Measurements from ENCODE around the gene WDR77. TPM values are rescaled to one million over a fixed set of nuclear protein-coding genes. Genes with fewer than 3 reads are reported as not detected.

Gene WDR77
- total RNA-seq, 1 experiment from 2014 or later = 42.5 TPM

DNA sequence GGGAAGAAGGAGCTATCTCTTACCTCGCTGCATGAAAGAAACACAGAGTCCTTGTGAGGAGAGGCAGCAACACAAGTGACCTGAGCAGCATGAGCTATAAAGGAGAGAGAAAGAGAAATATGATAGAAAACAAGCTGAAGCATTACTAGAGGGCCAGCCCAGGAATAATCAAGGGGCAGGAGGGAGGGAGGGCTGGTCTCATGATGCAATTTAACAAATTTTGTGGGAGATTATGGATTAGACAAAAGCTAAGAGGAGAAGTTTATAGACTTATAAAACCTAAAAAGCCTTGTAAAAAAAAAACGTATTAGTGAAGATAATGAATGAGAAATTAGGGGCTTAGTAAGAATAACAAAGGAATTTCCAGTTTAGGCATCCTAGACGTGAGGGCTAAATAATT is 5.0 kb downstream of the WDR77 start:
- H3K9me3 ChIP-seq (ENCODE audit: control insufficient read depth in 1 of 2, insufficient read depth in 1 of 2, low read depth in 1 of 2, low read length in 2 of 2) = no peaks in the 10 kb centered on the region
- H3K4me3 ChIP-seq (replicated peaks in 1 of 2; ENCODE audit: low read depth in 1 of 2, low read length in 2 of 2) = no peak overlapping the region
- TF ChIP-seq ELF1 (IDR thresholded peaks at IDR 0.05; ENCODE audit: borderline replicate concordance, low read depth) (no peak), ZFX (IDR thresholded peaks at IDR 0.05) (no peak), CEBPB (IDR thresholded peaks at IDR 0.05; ENCODE audit: low read depth) (no peak), POLR2A (IDR thresholded peaks at IDR 0.05; ENCODE audit: borderline replicate concordance, extremely low read depth, insufficient read depth, insufficient read length) (no peak)
- H3K27me3 ChIP-seq (ENCODE audit: insufficient read depth, low read length) = no peaks in the 10 kb centered on the region
- H3K9ac ChIP-seq (ENCODE audit: low read length) = no peak overlapping the region
- intact Hi-C loops (cut with micrococcal nuclease) = no loop called here
- ATAC-seq = no peak
- H2AFZ ChIP-seq (ENCODE audit: low read depth, low read length, poor library complexity, severe bottlenecking) = no peak overlapping the region
- CTCF ChIA-PET = no interaction called here
- no peaks in the 10 kb centered on the region for H4K20me1 ChIP-seq (ENCODE audit: insufficient read depth)
- peaks cover 64% of the 10 kb centered on the region for H3K79me2 ChIP-seq (ENCODE audit: insufficient read depth, low read length)
- H3K9me2 ChIP-seq (ENCODE audit: insufficient read depth) = no peaks in the 10 kb centered on the region
- POLR2A ChIA-PET = no interaction called here
- RAD21 ChIA-PET (ENCODE audit: low non-redundant PET in 1 of 2, low total read pairs in 2 of 2, uncharacterized antibody in 2 of 2, unreplicated experiment in 2 of 2) = no interaction called here
- no peak for DNase-seq (ENCODE audit: low read depth, low spot score)
- peaks cover 9 to 16% of the 10 kb centered on the region in 2 experiments for H3K4me1 ChIP-seq (ENCODE audit: control insufficient read depth in 1 of 2, insufficient read depth in 2 of 2, low read length in 2 of 2)
- H3K36me3 ChIP-seq (ENCODE audit: control insufficient read depth in 1 of 2, insufficient read depth in 2 of 2, low read length in 2 of 2) = peaks cover 52 to 77% of the 10 kb centered on the region in 2 experiments; a peak in 3 of 4 replicates
- BruUV-seq (replicated peaks) = no TSS peak
- H3K27ac ChIP-seq (ENCODE audit: low read depth, low read length) = no peak overlapping the region
- no peak overlapping the region for H3K4me2 ChIP-seq (ENCODE audit: low read length)

DNA sequence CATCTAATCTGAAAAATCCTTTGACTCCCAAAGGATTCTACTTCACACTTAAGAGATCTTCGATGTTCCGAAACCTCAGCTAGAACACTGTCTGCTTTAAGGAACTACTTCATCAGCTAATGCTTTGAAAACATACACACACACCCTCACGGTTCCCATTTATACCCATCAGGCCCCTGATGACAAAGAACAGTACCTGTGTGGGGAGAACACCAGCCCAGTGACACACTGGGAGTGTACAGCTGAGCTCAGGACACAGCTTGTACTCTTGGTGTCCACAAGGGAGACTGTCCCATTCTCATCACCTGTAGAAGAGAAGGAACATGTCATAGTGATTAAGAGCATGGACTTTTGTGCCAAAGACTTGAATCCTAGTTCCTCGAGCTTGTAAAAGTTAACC is 6.6 kb downstream of the WDR77 start:
- DNase-seq (ENCODE audit: low read depth, low spot score) = no peak

More for the DNA sequence above, 6.6 kb downstream of the WDR77 start:
- Histone ChIP-seq H3K9me2 (ENCODE audit: insufficient read depth) (no peaks in the 10 kb centered on the region), H3K9me3 (ENCODE audit: control insufficient read depth in 1 of 2, insufficient read depth in 1 of 2, low read depth in 1 of 2, low read length in 2 of 2) (no peaks in the 10 kb centered on the region), H3K4me2 (ENCODE audit: low read length) (no peak overlapping the region), H3K9ac (ENCODE audit: low read length) (no peak overlapping the region), H2AFZ (ENCODE audit: low read depth, low read length, poor library complexity, severe bottlenecking) (no peak overlapping the region), H3K36me3 (ENCODE audit: control insufficient read depth in 1 of 2, insufficient read depth in 2 of 2, low read length in 2 of 2) (peaks cover 62 to 88% of the 10 kb centered on the region in 2 experiments; a peak in 3 of 4 replicates), H3K79me2 (ENCODE audit: insufficient read depth, low read length) (peaks cover 48% of the 10 kb centered on the region), H4K20me1 (ENCODE audit: insufficient read depth) (no peaks in the 10 kb centered on the region), H3K27ac (ENCODE audit: low read depth, low read length) (no peak overlapping the region), H3K4me3 (replicated peaks in 1 of 2; ENCODE audit: low read depth in 1 of 2, low read length in 2 of 2) (no peak overlapping the region), H3K27me3 (ENCODE audit: insufficient read depth, low read length) (no peaks in the 10 kb centered on the region), H3K4me1 (ENCODE audit: control insufficient read depth in 1 of 2, insufficient read depth in 2 of 2, low read length in 2 of 2) (peaks cover 4 to 9% of the 10 kb centered on the region in 2 experiments)
- ChIA-PET RAD21 (ENCODE audit: low non-redundant PET in 1 of 2, low total read pairs in 2 of 2, uncharacterized antibody in 2 of 2, unreplicated experiment in 2 of 2) (no interaction called here), CTCF (interaction anchor here (1.5 kb wide), 1 partner anchor 220 kb away, joined by 4 read pairs; no protein-coding TSS in a partner anchor), POLR2A (no interaction called here)
- TF ChIP-seq, protein P1, sequence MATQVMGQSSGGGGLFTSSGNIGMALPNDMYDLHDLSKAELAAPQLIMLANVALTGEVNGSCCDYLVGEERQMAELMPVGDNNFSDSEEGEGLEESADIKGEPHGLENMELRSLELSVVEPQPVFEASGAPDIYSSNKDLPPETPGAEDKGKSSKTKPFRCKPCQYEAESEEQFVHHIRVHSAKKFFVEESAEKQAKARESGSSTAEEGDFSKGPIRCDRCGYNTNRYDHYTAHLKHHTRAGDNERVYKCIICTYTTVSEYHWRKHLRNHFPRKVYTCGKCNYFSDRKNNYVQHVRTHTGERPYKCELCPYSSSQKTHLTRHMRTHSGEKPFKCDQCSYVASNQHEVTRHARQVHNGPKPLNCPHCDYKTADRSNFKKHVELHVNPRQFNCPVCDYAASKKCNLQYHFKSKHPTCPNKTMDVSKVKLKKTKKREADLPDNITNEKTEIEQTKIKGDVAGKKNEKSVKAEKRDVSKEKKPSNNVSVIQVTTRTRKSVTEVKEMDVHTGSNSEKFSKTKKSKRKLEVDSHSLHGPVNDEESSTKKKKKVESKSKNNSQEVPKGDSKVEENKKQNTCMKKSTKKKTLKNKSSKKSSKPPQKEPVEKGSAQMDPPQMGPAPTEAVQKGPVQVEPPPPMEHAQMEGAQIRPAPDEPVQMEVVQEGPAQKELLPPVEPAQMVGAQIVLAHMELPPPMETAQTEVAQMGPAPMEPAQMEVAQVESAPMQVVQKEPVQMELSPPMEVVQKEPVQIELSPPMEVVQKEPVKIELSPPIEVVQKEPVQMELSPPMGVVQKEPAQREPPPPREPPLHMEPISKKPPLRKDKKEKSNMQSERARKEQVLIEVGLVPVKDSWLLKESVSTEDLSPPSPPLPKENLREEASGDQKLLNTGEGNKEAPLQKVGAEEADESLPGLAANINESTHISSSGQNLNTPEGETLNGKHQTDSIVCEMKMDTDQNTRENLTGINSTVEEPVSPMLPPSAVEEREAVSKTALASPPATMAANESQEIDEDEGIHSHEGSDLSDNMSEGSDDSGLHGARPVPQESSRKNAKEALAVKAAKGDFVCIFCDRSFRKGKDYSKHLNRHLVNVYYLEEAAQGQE (IDR thresholded peaks at IDR 0.05; ENCODE audit: low read depth) = no peak
- TF ChIP-seq YY1 (IDR thresholded peaks at IDR 0.05; ENCODE audit: extremely low read depth, insufficient replicate concordance, low read depth, low read length) = no peak
- TF ChIP-seq, protein P2, sequence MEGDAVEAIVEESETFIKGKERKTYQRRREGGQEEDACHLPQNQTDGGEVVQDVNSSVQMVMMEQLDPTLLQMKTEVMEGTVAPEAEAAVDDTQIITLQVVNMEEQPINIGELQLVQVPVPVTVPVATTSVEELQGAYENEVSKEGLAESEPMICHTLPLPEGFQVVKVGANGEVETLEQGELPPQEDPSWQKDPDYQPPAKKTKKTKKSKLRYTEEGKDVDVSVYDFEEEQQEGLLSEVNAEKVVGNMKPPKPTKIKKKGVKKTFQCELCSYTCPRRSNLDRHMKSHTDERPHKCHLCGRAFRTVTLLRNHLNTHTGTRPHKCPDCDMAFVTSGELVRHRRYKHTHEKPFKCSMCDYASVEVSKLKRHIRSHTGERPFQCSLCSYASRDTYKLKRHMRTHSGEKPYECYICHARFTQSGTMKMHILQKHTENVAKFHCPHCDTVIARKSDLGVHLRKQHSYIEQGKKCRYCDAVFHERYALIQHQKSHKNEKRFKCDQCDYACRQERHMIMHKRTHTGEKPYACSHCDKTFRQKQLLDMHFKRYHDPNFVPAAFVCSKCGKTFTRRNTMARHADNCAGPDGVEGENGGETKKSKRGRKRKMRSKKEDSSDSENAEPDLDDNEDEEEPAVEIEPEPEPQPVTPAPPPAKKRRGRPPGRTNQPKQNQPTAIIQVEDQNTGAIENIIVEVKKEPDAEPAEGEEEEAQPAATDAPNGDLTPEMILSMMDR (IDR thresholded peaks at IDR 0.05 in 2 of 3, conservative IDR thresholded peaks at IDR 0.05 in 1 of 3; ENCODE audit: borderline replicate concordance in 1 of 3, insufficient read depth in 1 of 3, low read depth in 2 of 3, low read length in 2 of 3) = no peak
- TF ChIP-seq EZH2 (IDR thresholded peaks at IDR 0.05) = no peak
- TF ChIP-seq CEBPB (IDR thresholded peaks at IDR 0.05; ENCODE audit: low read depth) = no peak
- TF ChIP-seq SP1 (IDR thresholded peaks at IDR 0.05; ENCODE audit: low read depth) = no peak
- ATAC-seq = no peak
- intact Hi-C loops (cut with micrococcal nuclease) = no loop called here
- no TSS peak for BruUV-seq (replicated peaks)
